HG02571 (cell line): ENCODE measurements around the gene HLA-B.

Source experiments
- ATAC-seq: cut with Tn5 transposase; IDR thresholded peaks from one replicate; pipeline ENCODE4 v1.9.1; 2021; ENCODE audit warnings: mild to moderate bottlenecking, moderate library complexity; ENCODE audit not compliant: unreplicated experiment

The HLA-B gene

DNA sequence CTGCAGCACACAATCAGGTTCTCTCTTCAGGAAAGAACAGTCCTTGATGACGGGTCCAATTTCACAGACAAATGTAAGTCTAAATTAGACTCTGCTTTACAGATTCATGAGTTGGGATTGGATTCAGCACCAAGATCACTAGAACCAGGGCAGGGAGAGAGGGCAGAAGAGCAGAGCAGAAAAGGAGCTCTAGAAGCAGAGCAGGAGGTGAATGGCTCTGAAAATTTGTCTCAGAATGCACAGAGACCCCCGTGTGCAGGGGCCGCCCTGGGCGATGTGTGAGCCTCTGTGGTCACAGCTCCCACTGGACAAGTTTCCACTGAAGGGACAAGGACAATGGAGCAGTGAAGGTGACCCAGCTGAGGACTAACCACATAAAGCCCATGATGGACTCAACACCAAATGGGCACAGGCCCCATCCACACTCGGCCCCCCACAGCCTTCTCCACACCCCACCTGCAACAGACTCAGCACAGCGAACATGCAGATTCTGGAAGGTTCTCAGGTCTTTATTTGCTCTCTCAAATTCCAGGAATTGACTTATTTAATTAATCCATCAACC is 3.5 kb downstream of the HLA-B start:
- no peak for ATAC-seq

DNA sequence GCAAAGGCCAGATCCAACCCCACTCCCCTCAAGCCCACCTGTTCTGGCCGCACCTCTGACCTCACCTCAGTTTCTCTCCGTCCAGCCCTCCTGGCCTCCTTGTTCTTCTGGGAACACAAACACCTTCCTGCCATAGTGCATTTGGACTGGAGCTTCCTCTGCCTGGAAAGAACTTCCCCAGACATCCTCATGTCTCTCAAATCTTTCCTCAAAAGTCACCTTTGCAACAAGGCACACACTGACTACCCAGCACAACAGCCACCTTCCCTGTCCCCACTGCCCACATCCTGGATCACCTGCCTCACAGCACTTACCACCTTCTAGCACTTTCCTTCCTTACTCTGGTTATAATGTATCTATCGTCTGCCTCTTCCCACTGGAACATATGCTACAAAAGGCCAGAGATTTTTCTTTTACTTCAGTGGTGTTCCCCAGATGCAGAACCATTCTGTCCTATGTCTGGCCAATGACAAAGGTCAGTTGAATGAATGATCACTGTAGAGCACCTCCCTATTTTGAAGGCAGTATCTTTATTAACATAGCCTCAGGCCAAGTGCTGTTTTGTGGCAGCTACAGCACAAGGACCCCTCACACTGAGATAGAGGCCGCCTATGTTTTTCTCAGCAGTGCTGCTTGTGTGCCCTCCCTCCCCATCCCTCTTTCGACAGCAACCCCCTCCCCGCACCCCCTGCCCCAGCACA is 4.1 kb downstream of the HLA-B start:
- no peak for ATAC-seq

DNA sequence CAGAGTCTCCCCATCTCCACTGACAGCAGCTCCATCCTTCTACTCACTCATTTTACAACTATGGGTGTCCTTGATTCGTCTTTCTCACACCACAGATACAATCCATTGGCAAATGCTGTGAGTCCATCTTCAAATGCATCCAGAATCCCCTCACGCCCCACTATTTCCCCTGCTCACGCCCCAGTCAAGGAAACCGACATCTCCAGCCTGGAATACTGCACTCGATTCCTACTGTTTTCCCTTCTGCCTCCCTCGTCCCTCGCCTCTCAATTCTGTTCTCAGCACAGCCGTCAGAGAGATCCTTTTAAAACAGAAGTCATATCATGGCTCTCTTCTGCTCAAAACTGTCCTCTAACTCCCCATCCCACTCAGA is 4.7 kb downstream of the HLA-B start:
- no peak for ATAC-seq

- no peak for ATAC-seq
These were observed 5.3 kb downstream of the HLA-B start for GRCh38 chr6:31351401-31352309.

- ATAC-seq = no peak
These were observed 6.0 kb downstream of the HLA-B start for GRCh38 chr6:31351033-31351380.

DNA sequence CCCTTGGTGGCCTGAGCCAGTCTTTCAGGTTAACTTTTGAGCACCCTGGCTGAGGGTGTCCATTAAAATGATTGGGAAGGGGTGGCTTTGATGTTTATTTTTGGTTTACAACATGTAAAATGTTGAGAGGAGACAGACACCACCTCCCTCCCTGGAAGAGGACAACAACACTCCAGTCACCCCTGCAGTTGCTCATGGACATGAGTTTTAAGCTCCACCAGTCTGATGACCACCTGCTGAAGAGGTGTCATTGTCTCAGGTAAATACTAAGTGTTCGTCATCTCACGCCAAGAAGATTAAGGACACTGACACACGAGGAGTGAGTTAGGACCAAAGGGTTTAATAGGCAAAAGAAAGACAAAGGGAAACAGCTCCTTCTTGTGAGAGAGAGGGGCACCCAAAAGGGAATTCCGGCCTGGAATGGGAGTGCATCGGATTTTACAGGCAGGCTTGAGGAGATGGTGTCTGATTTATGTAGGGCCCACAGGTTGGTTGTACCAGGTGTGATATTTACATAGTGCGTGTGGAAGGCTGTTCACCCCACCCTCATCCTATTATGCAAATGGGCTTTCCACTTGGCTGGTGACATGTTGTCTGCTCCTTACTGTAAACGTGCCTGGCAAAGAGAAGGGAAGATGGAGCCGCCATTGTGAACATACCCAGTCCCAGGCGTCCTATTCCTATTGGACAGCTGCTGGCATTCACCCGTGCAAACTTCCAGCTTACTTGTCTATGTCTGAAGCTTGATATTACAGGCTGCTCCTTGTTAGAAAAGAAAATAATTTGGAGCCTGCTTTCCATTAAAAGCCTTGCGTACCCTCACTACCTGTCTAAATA is 6.6 kb downstream of the HLA-B start:
- ATAC-seq = no peak

DNA sequence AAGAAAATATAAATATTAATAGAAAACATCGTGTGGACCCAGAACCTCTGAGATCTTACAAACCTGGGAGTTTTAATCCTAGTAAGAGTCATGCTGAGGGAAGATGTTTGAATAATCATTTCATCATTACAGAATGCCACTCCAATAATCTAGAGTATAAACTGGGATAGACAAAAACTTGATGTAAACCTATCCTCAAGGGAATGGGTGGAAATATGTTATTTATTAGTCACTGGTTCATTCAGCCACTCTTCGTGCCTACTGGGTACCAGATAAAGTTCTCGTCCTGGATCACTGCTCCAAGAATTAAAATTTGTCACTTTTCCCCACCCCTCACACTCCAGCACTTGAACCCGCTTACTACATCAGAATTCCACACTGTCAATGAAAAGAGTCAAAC is 7.7 kb downstream of the HLA-B start:
- ATAC-seq = no peak

- ATAC-seq = no peak
These were observed 11.8 kb downstream of the HLA-B start for GRCh38 chr6:31345026-31345730.

GRCh38 chr6:31340228-31340627 is 16.8 kb downstream of the HLA-B start:
- ATAC-seq = no peak

- ATAC-seq = no peak
These were observed 17.8 kb downstream of the HLA-B start for GRCh38 chr6:31339210-31339609.

DNA sequence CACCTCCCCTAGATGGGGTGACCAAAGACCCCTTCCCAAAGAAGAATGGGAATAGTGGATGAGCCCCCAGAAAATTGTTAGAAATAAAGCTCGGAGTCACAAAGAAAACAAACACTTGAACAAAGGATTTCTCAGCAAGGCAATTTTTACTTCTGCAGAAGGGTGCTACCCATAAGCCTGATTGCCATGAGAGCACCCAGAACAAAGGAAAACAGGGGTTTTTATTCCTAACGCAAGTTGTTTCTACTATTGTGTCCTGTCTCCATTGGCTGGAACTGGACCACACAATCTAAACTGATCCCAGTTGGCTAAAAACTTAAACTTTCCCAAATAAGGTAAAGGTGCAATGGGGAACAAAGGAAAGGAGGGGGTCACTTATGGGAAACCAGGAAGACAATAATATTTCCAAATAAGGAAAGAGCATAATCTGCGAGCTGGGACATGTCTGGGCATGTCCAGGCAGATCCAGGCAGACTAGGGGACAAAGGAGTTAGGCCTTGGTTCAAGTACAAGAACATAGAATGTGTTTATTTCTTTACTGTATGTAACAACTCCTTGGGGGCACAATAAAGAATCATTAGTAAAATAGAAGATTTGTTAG is 20.0 kb downstream of the HLA-B start:
- ATAC-seq = no peak

- ATAC-seq = no peak
These were observed 24.1 kb downstream of the HLA-B start for GRCh38 chr6:31332637-31333602.

DNA sequence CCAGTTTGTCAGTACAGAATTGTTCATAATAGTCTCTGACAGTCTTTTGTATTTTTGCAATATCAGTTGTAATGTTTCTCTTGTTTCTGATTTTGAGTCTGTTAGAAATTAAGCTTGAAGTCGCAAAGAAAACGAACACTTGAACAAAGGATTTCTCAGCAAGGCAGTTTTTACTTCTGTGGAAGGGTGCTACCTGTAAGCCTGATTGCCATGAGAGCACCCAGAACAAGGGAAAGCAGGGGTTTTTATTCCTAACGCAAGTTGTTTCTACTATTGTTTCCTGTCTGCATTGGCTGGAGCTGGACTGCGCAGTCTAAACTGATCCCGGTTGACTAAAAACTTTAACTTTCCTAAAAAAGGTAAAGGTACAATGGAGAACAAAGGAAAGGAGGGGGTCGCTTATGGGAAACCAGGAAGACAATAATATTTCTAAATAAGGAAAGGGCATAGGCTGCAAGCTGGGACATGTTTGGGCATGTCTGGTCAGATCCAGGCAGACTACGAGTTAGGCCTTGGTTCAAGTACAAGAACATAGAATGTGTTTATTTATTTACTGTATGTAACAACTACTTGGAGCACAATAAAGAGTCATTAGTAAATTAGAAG is 28.5 kb downstream of the HLA-B start:
- ATAC-seq = no peak

DNA sequence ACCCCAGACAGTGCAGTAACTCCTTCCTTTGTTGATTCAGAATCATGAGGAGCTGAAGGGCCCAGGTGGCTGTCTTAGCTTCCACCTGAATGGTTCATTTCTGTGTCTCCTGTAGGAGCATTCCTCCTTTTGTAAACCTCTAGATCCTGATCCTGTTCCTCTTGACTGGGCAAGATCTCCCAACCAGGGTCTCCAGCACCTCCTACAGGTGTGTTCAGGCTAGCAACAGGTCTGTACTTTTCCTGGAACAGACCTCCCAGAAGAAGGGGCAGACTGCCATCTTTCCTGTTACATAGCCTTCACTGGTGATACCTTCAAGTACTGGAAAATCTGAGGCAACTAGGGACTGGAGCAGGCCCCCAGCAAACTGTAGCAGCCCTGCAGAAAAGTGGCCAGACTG is 35.2 kb downstream of the HLA-B start:
- no peak for ATAC-seq

DNA sequence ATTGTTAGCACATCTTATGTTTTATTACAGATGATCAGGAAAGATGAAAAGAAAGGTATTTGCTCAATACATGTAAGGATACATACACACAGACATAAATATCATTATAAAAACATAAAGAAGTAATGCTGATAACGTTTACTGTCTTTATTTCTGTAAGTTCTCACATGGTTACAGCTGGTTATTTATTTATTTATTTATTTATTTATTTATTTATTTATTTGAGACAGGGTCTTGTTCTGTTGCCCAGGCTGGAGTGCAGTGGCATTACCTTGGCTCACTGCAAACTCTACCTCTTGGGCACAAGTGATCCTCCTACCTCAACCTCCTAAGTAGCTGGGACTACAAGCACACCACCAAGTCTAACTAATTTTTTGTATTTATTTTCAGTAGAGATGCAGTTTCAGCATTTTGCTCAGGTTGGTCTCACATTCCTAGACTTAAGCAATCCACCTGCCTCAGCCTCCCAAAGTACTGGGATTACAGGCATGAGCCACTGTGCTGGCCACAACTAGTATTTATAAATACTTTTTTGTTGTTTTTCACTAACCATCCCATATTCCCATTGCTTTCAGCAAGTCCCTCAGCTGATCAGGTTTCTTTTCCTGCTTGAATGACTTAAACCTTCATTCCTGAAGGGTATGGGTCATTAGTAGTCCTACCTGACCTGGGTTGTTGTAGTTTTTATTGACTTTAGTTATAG is 35.8 kb downstream of the HLA-B start:
- no peak for ATAC-seq

DNA sequence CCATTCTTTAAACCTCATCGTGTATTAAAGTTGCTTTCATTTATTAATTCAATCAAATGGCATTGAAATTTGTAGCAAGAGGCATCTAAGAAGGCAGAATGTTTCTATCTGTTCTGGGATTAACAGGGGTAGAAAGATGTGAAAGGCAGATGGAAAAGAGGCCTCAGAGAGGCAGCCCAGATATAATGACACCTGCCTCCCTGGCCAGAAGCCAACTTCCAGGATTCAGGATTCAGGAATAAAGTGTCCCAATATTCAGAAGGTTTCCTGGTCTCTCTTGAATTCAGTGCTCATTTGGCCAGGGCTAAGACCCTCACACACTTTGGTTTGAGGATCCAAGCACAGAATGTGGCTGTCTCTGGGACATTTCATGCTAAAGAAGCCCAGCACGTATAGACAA is 39.9 kb downstream of the HLA-B start:
- no peak for ATAC-seq

- no peak for ATAC-seq
These were observed 47.3 kb downstream of the HLA-B start for GRCh38 chr6:31309641-31310040.

DNA sequence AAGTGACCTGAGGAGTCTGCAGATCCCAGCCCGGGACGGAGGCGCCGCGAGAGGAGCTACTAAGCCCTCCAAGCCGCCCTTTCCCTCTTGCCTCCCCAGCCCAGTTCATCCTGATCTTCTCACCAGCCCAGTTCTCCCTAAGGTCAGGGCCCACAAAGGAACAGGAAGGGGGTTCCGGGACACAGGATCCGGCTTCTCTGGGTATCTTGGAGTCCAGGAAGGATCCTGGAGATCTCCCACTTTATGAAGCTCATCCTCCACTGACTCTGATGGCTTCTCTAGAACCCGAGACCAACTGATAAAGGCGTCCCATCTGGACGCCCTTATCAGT is 48.2 kb downstream of the HLA-B start:
- no peak for ATAC-seq
